ENCODE results near the gene SCGN.

The SCGN gene

DNA sequence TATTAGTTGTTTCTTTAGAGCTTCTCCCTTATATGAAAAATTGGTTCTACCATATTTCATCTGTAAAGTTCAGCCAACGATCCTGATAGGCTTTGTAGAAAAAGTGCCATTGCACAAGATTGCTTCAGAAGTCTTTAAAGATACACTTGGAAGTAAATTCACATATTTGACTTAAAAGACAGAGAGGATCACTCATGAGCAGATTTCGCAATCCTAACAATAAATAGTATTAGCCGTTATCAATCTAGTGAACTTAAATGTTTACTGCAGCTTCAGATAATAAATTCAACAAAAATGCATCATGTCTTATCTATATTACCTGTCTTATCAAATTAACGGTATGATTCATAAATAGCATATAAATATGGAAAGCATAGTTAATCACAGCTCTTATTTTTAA lies 93.8 kb downstream of the SCGN start:
- no peak for TF ChIP-seq CTCF (IDR thresholded peaks at IDR 0.05)

GRCh38 chr6:25746968-25747367 lies 95.0 kb downstream of the SCGN start:
- TF ChIP-seq CTCF (IDR thresholded peaks at IDR 0.05) = no peak

- TF ChIP-seq CTCF (IDR thresholded peaks at IDR 0.05) = no peak
These were observed 95.5 kb downstream of the SCGN start for GRCh38 chr6:25747477-25747876.

GRCh38 chr6:25748049-25748448 lies 96.0 kb downstream of the SCGN start:
- no peak for TF ChIP-seq CTCF (IDR thresholded peaks at IDR 0.05)

DNA sequence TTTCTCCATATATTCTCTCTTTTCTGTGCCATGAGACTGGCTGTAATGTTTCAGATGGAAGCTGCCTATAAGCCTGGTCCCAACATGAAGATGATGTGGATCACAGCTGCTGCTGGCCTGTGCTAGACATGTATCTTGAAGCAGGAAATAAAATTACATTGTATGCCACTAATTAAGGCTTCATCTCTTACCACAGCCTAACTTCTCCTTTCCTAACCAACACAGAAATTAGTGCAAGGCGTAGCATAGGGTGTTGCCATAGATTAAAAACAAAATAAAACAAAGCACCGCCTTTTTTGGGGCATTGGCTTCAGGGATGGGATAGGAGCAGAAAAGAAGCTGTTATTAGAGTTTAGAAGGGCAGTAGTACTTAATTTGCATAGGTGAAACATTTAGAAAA lies 97.8 kb downstream of the SCGN start:
- TF ChIP-seq CTCF (IDR thresholded peaks at IDR 0.05) = no peak

DNA sequence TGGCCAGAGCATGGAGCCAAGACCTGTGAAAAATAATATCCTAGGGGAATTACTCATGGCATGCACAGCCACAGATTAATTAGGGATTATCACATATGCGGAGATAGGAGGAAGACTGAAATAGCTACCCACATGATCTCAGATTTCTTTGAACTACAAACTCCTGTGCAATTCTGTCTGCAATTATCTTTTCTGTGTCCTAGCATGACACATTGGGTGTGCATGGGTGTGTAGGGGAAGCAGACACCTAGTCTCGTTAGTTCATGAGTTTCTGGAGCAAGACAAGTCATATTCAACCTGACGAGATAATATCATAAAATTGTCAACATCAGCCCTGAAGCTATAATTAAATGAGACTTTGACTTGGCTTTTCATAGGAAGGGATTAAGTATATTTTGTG lies 98.9 kb downstream of the SCGN start:
- TF ChIP-seq CTCF (IDR thresholded peaks at IDR 0.05) = no peak
